Panc1 (cell line): ENCODE measurements around the gene FAM174B. TPM values are rescaled to one million over a fixed set of nuclear protein-coding genes. Genes with fewer than 3 reads are reported as not detected.

Experiments
- ATAC-seq: fragments of 200-7000 bp; cut with Tn5 transposase; 2 replicates; pipeline ENCODE4 v1.9.1; 2020; ENCODE audit warnings: mild to moderate bottlenecking, moderate library complexity
- BruUV-seq: library from RNA; stranded (reverse); fragments of 400-500 nt; replicated peaks from 2 replicates; lab custom pipeline; 2021; lab: Mats Ljungman, UMichigan
- CTCF ChIA-PET: fragments of 300-600 bp; sonication (Branson Sonifier 250); formaldehyde crosslinking; loops from one replicate; lab custom pipeline; 2022; ENCODE audit warnings: antibody characterized with exemption; lab: Charles Lee
- POLR2A ChIA-PET: fragments of 300-600 bp; sonication (Branson Sonifier 250); formaldehyde crosslinking; loops from one replicate; lab custom pipeline; 2022; ENCODE audit warnings: antibody characterized with exemption; lab: Charles Lee
- DNase-seq: peaks from one replicate; pipeline ENCODE4 v3.0.0-alpha.2; 2010; ENCODE audit warnings: low read depth, low spot score
- H3K27ac ChIP-seq: 2 replicates; pipeline ENCODE4 v1.5.1; 2011; ENCODE audit warnings: mild to moderate bottlenecking, low read length, inconsistent platforms
- H3K27me3 ChIP-seq: fragments of 200-500 bp; sonication (Bioruptor generic); 2 replicates; pipeline ENCODE4 v1.6.0; 2014; ENCODE audit warnings: low read length, inconsistent platforms; ENCODE audit not compliant: control insufficient read depth, insufficient read depth
- H3K36me3 ChIP-seq: fragments of 200-500 bp; sonication (Bioruptor generic); 2 replicates; pipeline ENCODE4 v1.5.1; 2014; ENCODE audit warnings: inconsistent platforms, mild to moderate bottlenecking, low read length, moderate library complexity; ENCODE audit not compliant: control insufficient read depth, insufficient read depth
- H3K4me1 ChIP-seq: 2 replicates; pipeline ENCODE4 v1.5.1; 2011; ENCODE audit warnings: inconsistent platforms, mild to moderate bottlenecking, low read length, moderate library complexity; ENCODE audit not compliant: control insufficient read depth, insufficient read depth
- H3K4me3 ChIP-seq, 2 experiments: 2 replicates each; pipeline ENCODE4 v1.5.1; 2011 to 2012; ENCODE audit warnings: low read depth in 2 of 2, low read length in 2 of 2, mild to moderate bottlenecking in 2 of 2, inconsistent platforms in 1 of 2, moderate library complexity in 1 of 2
- H3K9me3 ChIP-seq: fragments of 200-500 bp; sonication (Bioruptor generic); 2 replicates; pipeline ENCODE4 v1.5.1; 2014; ENCODE audit warnings: low read depth, mild to moderate bottlenecking, inconsistent platforms, low read length, moderate library complexity; ENCODE audit not compliant: control insufficient read depth, insufficient read depth
- POLR2AphosphoS5 ChIP-seq: IDR thresholded peaks from 2 replicates; pipeline ENCODE4 v1.6.1; 2012; ENCODE audit warnings: mild to moderate bottlenecking, low read depth, low read length, moderate library complexity
- SIN3A ChIP-seq: IDR thresholded peaks from 2 replicates; pipeline ENCODE4 v1.6.1; 2012; ENCODE audit warnings: low read depth, mild to moderate bottlenecking, low read length, moderate library complexity, borderline replicate concordance; ENCODE audit not compliant: insufficient read depth
- TCF7L2 ChIP-seq: IDR thresholded peaks from 2 replicates; pipeline ENCODE4 v1.6.1; 2011; ENCODE audit warnings: mild to moderate bottlenecking, low read depth, low read length, inconsistent platforms
- in situ Hi-C: cut with HindIII; loops from 2 replicates; pipeline ENCODE4 v1.10.0; 2016; ENCODE audit warnings: low sequenced_read_pairs, low pct_unique_long_range_greater_than_20kb
- intact Hi-C: fragments of 100-400 bp; cut with micrococcal nuclease; formaldehyde crosslinking; loops from one replicate; pipeline ENCODE4 v1.10.0; 2022; ENCODE audit not compliant: unreplicated experiment
- total RNA-seq: library from RNA; stranded (reverse); gene quantifications from one replicate; pipeline ENCODE4 v1.2.1, GENCODE V29; 2021; ENCODE audit not compliant: unreplicated experiment
- TF ChIP-seq, protein P1 (sequence below), 2 experiments: IDR thresholded peaks; 2 replicates each; pipeline ENCODE4 v1.6.1; 2011 to 2012; ENCODE audit warnings: low read depth in 2 of 2, control low read depth in 1 of 2, low read length in 1 of 2, mild to moderate bottlenecking in 1 of 2, moderate library complexity in 1 of 2; ENCODE audit not compliant: insufficient read depth in 1 of 2
- TF ChIP-seq, protein P2 (sequence below): fragments of 450-650 bp; IDR thresholded peaks from 2 replicates; pipeline ENCODE4 v1.5.1; 2017; ENCODE audit warnings: mild to moderate bottlenecking

Gene FAM174B
- total RNA-seq, 1 experiment from 2014 or later, result 30.7 TPM

DNA sequence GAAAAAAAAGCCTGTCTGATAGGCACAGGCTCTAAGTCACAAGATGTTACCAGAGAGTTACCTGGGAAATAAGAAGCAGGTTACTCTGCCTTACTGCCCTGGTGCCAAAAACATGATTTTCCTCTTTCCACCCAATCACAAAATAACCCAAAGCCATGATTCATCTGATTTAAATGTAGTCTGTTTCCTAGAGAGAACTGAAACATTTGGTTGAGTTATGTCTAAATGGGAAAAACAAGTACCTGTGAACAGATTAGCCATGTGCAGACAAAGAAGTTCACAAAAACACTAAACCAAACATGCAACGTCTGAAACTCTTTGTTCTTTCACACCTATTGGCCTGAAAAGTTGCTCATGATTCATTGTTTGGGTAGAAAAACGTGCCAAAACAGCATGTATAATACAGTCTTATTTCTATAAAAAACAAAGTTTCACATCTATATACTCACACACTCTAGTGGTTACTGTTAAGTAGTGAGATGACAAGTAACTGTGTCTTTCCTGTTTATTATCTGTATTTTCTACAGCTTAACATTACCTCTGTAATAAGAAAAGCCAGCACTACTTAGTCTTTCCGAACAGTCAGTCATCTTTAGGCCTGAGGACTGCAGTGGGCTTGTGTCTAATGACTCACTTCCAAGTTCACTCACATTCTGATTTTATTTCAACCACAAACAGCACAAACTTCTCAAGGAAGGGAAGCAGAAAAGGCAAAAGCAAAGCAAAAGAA is 30.2 kb downstream of the FAM174B start:
- no peak for DNase-seq
- TSS peak; percentile 40 for BruUV-seq
- Histone ChIP-seq H3K9me3 (no peaks in the 10 kb centered on the region), H3K4me3 (no peak overlapping the region), H3K36me3 (no peaks in the 10 kb centered on the region), H3K27me3 (no peaks in the 10 kb centered on the region), H3K4me1 (0 out of 2 replicates have a peak, but pooled peaks cover 3% of the 10 kb centered on the region), H3K27ac (0 out of 2 replicates have a peak overlapping the region, but pooled peaks have one; percentile 18)
- ATAC-seq, result no peak
- intact Hi-C loops (no loop called here), in situ Hi-C loops (no loop called here)
- ChIA-PET CTCF (no interaction called here), POLR2A (interaction anchor here (0.7 kb wide), 1 partner anchor 42 kb away, joined by 3 read pairs; no protein-coding TSS in a partner anchor)
- TF ChIP-seq TCF7L2 (no peak), SIN3A (no peak), POLR2AphosphoS5 (no peak)
- TF ChIP-seq, protein P1, sequence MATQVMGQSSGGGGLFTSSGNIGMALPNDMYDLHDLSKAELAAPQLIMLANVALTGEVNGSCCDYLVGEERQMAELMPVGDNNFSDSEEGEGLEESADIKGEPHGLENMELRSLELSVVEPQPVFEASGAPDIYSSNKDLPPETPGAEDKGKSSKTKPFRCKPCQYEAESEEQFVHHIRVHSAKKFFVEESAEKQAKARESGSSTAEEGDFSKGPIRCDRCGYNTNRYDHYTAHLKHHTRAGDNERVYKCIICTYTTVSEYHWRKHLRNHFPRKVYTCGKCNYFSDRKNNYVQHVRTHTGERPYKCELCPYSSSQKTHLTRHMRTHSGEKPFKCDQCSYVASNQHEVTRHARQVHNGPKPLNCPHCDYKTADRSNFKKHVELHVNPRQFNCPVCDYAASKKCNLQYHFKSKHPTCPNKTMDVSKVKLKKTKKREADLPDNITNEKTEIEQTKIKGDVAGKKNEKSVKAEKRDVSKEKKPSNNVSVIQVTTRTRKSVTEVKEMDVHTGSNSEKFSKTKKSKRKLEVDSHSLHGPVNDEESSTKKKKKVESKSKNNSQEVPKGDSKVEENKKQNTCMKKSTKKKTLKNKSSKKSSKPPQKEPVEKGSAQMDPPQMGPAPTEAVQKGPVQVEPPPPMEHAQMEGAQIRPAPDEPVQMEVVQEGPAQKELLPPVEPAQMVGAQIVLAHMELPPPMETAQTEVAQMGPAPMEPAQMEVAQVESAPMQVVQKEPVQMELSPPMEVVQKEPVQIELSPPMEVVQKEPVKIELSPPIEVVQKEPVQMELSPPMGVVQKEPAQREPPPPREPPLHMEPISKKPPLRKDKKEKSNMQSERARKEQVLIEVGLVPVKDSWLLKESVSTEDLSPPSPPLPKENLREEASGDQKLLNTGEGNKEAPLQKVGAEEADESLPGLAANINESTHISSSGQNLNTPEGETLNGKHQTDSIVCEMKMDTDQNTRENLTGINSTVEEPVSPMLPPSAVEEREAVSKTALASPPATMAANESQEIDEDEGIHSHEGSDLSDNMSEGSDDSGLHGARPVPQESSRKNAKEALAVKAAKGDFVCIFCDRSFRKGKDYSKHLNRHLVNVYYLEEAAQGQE (IDR thresholded peaks at IDR 0.05; ENCODE audit: insufficient read depth in 1 of 2, low read depth in 2 of 2, low read length in 1 of 2), result no peak
- TF ChIP-seq, protein P2, sequence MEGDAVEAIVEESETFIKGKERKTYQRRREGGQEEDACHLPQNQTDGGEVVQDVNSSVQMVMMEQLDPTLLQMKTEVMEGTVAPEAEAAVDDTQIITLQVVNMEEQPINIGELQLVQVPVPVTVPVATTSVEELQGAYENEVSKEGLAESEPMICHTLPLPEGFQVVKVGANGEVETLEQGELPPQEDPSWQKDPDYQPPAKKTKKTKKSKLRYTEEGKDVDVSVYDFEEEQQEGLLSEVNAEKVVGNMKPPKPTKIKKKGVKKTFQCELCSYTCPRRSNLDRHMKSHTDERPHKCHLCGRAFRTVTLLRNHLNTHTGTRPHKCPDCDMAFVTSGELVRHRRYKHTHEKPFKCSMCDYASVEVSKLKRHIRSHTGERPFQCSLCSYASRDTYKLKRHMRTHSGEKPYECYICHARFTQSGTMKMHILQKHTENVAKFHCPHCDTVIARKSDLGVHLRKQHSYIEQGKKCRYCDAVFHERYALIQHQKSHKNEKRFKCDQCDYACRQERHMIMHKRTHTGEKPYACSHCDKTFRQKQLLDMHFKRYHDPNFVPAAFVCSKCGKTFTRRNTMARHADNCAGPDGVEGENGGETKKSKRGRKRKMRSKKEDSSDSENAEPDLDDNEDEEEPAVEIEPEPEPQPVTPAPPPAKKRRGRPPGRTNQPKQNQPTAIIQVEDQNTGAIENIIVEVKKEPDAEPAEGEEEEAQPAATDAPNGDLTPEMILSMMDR, result no peak

- in situ Hi-C loops, result no loop called here
- no peak for DNase-seq
- Histone ChIP-seq H3K9me3 (no peaks in the 10 kb centered on the region), H3K27ac (no peak overlapping the region), H3K27me3 (no peaks in the 10 kb centered on the region), H3K4me1 (0 out of 2 replicates have a peak, but pooled peaks cover 6% of the 10 kb centered on the region), H3K36me3 (no peaks in the 10 kb centered on the region), H3K4me3 (no peak overlapping the region)
- no peak for ATAC-seq
- POLR2A ChIA-PET, result interaction anchor here (0.7 kb wide), 1 partner anchor 42 kb away, joined by 3 read pairs; no protein-coding TSS in a partner anchor
- TF ChIP-seq, protein P2, result no peak
- TF ChIP-seq, protein P1 (IDR thresholded peaks at IDR 0.05; ENCODE audit: insufficient read depth in 1 of 2, low read depth in 2 of 2, low read length in 1 of 2), result no peak
- no peak for TF ChIP-seq SIN3A
- no peak for TF ChIP-seq TCF7L2
- TF ChIP-seq POLR2AphosphoS5, result no peak
- intact Hi-C loops, result no loop called here
- CTCF ChIA-PET, result no interaction called here
- no TSS peak for BruUV-seq
These were observed 31.1 kb downstream of the FAM174B start for GRCh38 chr15:92624401-92624991.
